Measurements from ENCODE around the gene BOK.
A peak's percentile ranks its signal among the peaks of the same experiment; 100 is the strongest.

The BOK gene

GRCh38 chr2:241550616-241551580, 7.6 kb upstream of the BOK start:
- no peak overlapping the region for H3K4me3 ChIP-seq (ENCODE audit: low read length in 2 of 2)

GRCh38 chr2:241551599-241551997, 6.9 kb upstream of the BOK start:
- peaks cover 9% of the 10 kb centered on the region in 2 donors for H3K4me1 ChIP-seq (ENCODE audit: control insufficient read depth in 2 of 2, insufficient read depth in 1 of 2, low read depth in 1 of 2, low read length in 2 of 2)
- no peak overlapping the region for H3K4ac ChIP-seq (ENCODE audit: low read length)
- H3K4me3 ChIP-seq (ENCODE audit: low read length in 2 of 2) = no peak overlapping the region
- peak overlapping the region; percentile 66 for H3K18ac ChIP-seq (ENCODE audit: low read length)
- H4K8ac ChIP-seq (ENCODE audit: low read depth, low read length) = no peak overlapping the region
- no peak overlapping the region for H2BK120ac ChIP-seq (ENCODE audit: low read depth, low read length)
- peak overlapping the region; percentile 73 for H2AK5ac ChIP-seq (ENCODE audit: low read depth, low read length)
- no peaks in the 10 kb centered on the region for H3K79me1 ChIP-seq (ENCODE audit: low read depth, low read length)
- no peak overlapping the region for H3K9ac ChIP-seq (ENCODE audit: low read depth, low read length, poor library complexity)
- H3K27me3 ChIP-seq (ENCODE audit: control insufficient read depth in 3 of 3, insufficient read depth in 3 of 3, low read depth in 1 of 3, low read length in 3 of 3) = no peaks in the 10 kb centered on the region
- H3K27ac ChIP-seq (replicated peaks; ENCODE audit: low read length) = no peak overlapping the region
- H2BK12ac ChIP-seq (ENCODE audit: low read length) = no peak overlapping the region
- H3K23ac ChIP-seq (ENCODE audit: low read depth, low read length, poor library complexity) = no peak overlapping the region
- H2BK15ac ChIP-seq (ENCODE audit: low read length) = peak overlapping the region; percentile 47
- H3K9me3 ChIP-seq (replicated peaks in 1 of 2; ENCODE audit: control insufficient read depth in 2 of 2, insufficient read depth in 1 of 2, low read depth in 1 of 2, low read length in 2 of 2) = peaks cover 1 to 7% of the 10 kb centered on the region in 2 donors
- H3K36me3 ChIP-seq (replicated peaks in 1 of 2; ENCODE audit: control insufficient read depth in 2 of 2, insufficient read depth in 2 of 2, low read length in 2 of 2) = no peaks in the 10 kb centered on the region
- no peak overlapping the region for H3K4me2 ChIP-seq (ENCODE audit: insufficient read depth, low read length, poor library complexity, severe bottlenecking)
- WGBS, 2 donors (ENCODE audit: extremely low coverage in 2 of 2, insufficient read length in 2 of 2, insufficient replicate concordance in 1 of 2) = no CpG with 5 or more reads among the region's 12 CpGs
- no peak overlapping the region for H2BK5ac ChIP-seq (ENCODE audit: low read length)
- H4K91ac ChIP-seq (ENCODE audit: low read depth, low read length, poor library complexity) = no peak overlapping the region
- H2AFZ ChIP-seq (ENCODE audit: low read length) = no peak overlapping the region
- DNase-seq (ENCODE audit: low spot score) = no peak
- H3K14ac ChIP-seq (ENCODE audit: low read length) = no peak overlapping the region

More at GRCh38 chr2:241550616-241551580, 7.6 kb upstream of the BOK start:
- no peak overlapping the region for H4K8ac ChIP-seq (ENCODE audit: low read depth, low read length)
- H3K36me3 ChIP-seq (replicated peaks in 1 of 2; ENCODE audit: control insufficient read depth in 2 of 2, insufficient read depth in 2 of 2, low read length in 2 of 2) = no peaks in the 10 kb centered on the region
- no CpG with 5 or more reads among the region's 21 CpGs for WGBS, 2 donors (ENCODE audit: extremely low coverage in 2 of 2, insufficient read length in 2 of 2, insufficient replicate concordance in 1 of 2)
- no peak for DNase-seq (ENCODE audit: low spot score)
- H3K9me3 ChIP-seq (replicated peaks in 1 of 2; ENCODE audit: control insufficient read depth in 2 of 2, insufficient read depth in 1 of 2, low read depth in 1 of 2, low read length in 2 of 2) = peaks cover 0 to 7% of the 10 kb centered on the region in 2 donors
- no peak overlapping the region for H3K4ac ChIP-seq (ENCODE audit: low read length)
- H2BK5ac ChIP-seq (ENCODE audit: low read length) = no peak overlapping the region
- H3K14ac ChIP-seq (ENCODE audit: low read length) = no peak overlapping the region
- H3K9ac ChIP-seq (ENCODE audit: low read depth, low read length, poor library complexity) = no peak overlapping the region
- H3K18ac ChIP-seq (ENCODE audit: low read length) = peak overlapping the region; percentile 66
- no peaks in the 10 kb centered on the region for H3K79me1 ChIP-seq (ENCODE audit: low read depth, low read length)
- H4K91ac ChIP-seq (ENCODE audit: low read depth, low read length, poor library complexity) = no peak overlapping the region
- no peak overlapping the region for H3K23ac ChIP-seq (ENCODE audit: low read depth, low read length, poor library complexity)
- H3K4me1 ChIP-seq (ENCODE audit: control insufficient read depth in 2 of 2, insufficient read depth in 1 of 2, low read depth in 1 of 2, low read length in 2 of 2) = peaks cover 10 to 13% of the 10 kb centered on the region in 2 donors
- H2BK15ac ChIP-seq (ENCODE audit: low read length) = no peak overlapping the region
- peak overlapping the region; percentile 63 for H2BK12ac ChIP-seq (ENCODE audit: low read length)
- no peaks in the 10 kb centered on the region for H3K27me3 ChIP-seq (ENCODE audit: control insufficient read depth in 3 of 3, insufficient read depth in 3 of 3, low read depth in 1 of 3, low read length in 3 of 3)
- H3K4me2 ChIP-seq (ENCODE audit: insufficient read depth, low read length, poor library complexity, severe bottlenecking) = no peak overlapping the region
- H3K27ac ChIP-seq (replicated peaks; ENCODE audit: low read length) = no peak overlapping the region
- H2BK120ac ChIP-seq (ENCODE audit: low read depth, low read length) = no peak overlapping the region
- H2AFZ ChIP-seq (ENCODE audit: low read length) = no peak overlapping the region
- H2AK5ac ChIP-seq (ENCODE audit: low read depth, low read length) = peak overlapping the region; percentile 73

DNA sequence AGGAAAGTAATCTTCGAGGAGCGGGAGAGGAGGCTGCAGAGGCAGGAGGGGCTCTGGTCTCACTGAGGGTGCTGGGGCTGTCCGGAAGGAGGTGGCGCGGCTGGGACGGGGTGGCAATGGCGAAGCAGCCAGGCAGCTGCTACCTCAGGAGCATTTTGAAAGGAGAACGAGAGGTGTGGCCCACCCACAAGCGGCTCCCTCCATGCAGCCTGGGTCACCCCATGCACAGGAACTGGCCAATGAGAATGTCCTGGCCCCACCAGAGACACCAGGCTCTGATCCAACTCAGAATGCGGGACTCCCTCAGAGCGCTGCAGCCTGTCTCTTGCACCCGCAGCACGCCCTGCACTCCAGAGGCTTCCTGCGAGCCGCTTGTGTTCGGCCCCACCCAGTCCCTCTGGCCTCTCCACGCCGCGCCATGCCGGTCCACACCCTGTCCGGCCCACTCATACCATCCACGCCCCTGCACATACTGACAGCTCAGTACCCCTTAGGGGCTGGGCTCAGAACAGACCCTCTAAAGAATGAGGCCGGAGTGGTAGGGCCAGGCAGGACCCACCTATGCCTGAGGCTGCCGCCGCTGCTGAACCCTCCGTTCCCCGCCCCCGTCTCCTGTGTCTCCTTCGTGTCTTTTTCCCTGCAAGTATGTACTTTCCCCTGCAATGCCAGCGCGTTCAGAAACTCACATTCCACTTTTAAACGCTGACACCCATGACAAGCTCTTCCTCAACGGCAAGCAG, 6.4 kb upstream of the BOK start:
- Histone ChIP-seq H4K91ac (ENCODE audit: low read depth, low read length, poor library complexity) (peak overlapping the region; percentile 72), H3K4ac (ENCODE audit: low read length) (no peak overlapping the region), H2BK12ac (ENCODE audit: low read length) (peak overlapping the region; percentile 63), H3K9me3 (replicated peaks in 1 of 2; ENCODE audit: control insufficient read depth in 2 of 2, insufficient read depth in 1 of 2, low read depth in 1 of 2, low read length in 2 of 2) (peaks cover 7% of the 10 kb centered on the region in 2 donors), H3K18ac (ENCODE audit: low read length) (peak overlapping the region; percentile 54), H2AK5ac (ENCODE audit: low read depth, low read length) (peak overlapping the region; percentile 73), H3K4me3 (ENCODE audit: low read length in 2 of 2) (no peak overlapping the region), H3K4me2 (ENCODE audit: insufficient read depth, low read length, poor library complexity, severe bottlenecking) (no peak overlapping the region), H2BK5ac (ENCODE audit: low read length) (peak overlapping the region; percentile 61), H3K4me1 (ENCODE audit: control insufficient read depth in 2 of 2, insufficient read depth in 1 of 2, low read depth in 1 of 2, low read length in 2 of 2) (peaks cover 4% of the 10 kb centered on the region in 2 donors), H3K79me1 (ENCODE audit: low read depth, low read length) (no peaks in the 10 kb centered on the region), H3K27me3 (ENCODE audit: control insufficient read depth in 3 of 3, insufficient read depth in 3 of 3, low read depth in 1 of 3, low read length in 3 of 3) (no peaks in the 10 kb centered on the region), H3K14ac (ENCODE audit: low read length) (peak overlapping the region; percentile 63), H2BK120ac (ENCODE audit: low read depth, low read length) (peak overlapping the region; percentile 18), H3K9ac (ENCODE audit: low read depth, low read length, poor library complexity) (no peak overlapping the region), H2BK15ac (ENCODE audit: low read length) (peak overlapping the region; percentile 47), H2AFZ (ENCODE audit: low read length) (no peak overlapping the region), H3K36me3 (replicated peaks in 1 of 2; ENCODE audit: control insufficient read depth in 2 of 2, insufficient read depth in 2 of 2, low read length in 2 of 2) (no peaks in the 10 kb centered on the region), H3K23ac (ENCODE audit: low read depth, low read length, poor library complexity) (peak overlapping the region; percentile 85), H3K27ac (replicated peaks; ENCODE audit: low read length) (no peak overlapping the region), H4K8ac (ENCODE audit: low read depth, low read length) (no peak overlapping the region)
- DNase-seq (ENCODE audit: low spot score) = no peak
- WGBS, 2 donors (ENCODE audit: extremely low coverage in 2 of 2, insufficient read length in 2 of 2, insufficient replicate concordance in 1 of 2) = no CpG with 5 or more reads among the region's 33 CpGs

- H3K4me2 ChIP-seq (ENCODE audit: insufficient read depth, low read length, poor library complexity, severe bottlenecking) = no peak overlapping the region
- no peak overlapping the region for H2BK5ac ChIP-seq (ENCODE audit: low read length)
- peaks cover 0 to 12% (median 5%) of the 10 kb centered on the region in 3 experiments for H3K27me3 ChIP-seq (ENCODE audit: control insufficient read depth in 3 of 3, insufficient read depth in 3 of 3, low read depth in 1 of 3, low read length in 3 of 3)
- peaks cover 0 to 2% of the 10 kb centered on the region in 2 donors for H3K4me1 ChIP-seq (ENCODE audit: control insufficient read depth in 2 of 2, insufficient read depth in 1 of 2, low read depth in 1 of 2, low read length in 2 of 2)
- no peak overlapping the region for H3K4ac ChIP-seq (ENCODE audit: low read length)
- no peak overlapping the region for H4K8ac ChIP-seq (ENCODE audit: low read depth, low read length)
- WGBS, 2 donors (ENCODE audit: extremely low coverage in 2 of 2, insufficient read length in 2 of 2, insufficient replicate concordance in 1 of 2) = no CpG with 5 or more reads among the region's 12 CpGs
- H3K9me3 ChIP-seq (replicated peaks in 1 of 2; ENCODE audit: control insufficient read depth in 2 of 2, insufficient read depth in 1 of 2, low read depth in 1 of 2, low read length in 2 of 2) = peaks cover 11 to 19% of the 10 kb centered on the region in 2 donors
- no peak overlapping the region for H3K9ac ChIP-seq (ENCODE audit: low read depth, low read length, poor library complexity)
- H3K4me3 ChIP-seq (ENCODE audit: low read length in 2 of 2) = no peak overlapping the region
- no peak overlapping the region for H3K27ac ChIP-seq (replicated peaks; ENCODE audit: low read length)
- H2BK12ac ChIP-seq (ENCODE audit: low read length) = no peak overlapping the region
- no peak overlapping the region for H2BK15ac ChIP-seq (ENCODE audit: low read length)
- no peak overlapping the region for H3K18ac ChIP-seq (ENCODE audit: low read length)
- H2AK5ac ChIP-seq (ENCODE audit: low read depth, low read length) = no peak overlapping the region
- no peaks in the 10 kb centered on the region for H3K79me1 ChIP-seq (ENCODE audit: low read depth, low read length)
- DNase-seq (ENCODE audit: low spot score) = no peak
- no peak overlapping the region for H2AFZ ChIP-seq (ENCODE audit: low read length)
- H3K14ac ChIP-seq (ENCODE audit: low read length) = no peak overlapping the region
- H2BK120ac ChIP-seq (ENCODE audit: low read depth, low read length) = no peak overlapping the region
- H3K36me3 ChIP-seq (replicated peaks in 1 of 2; ENCODE audit: control insufficient read depth in 2 of 2, insufficient read depth in 2 of 2, low read length in 2 of 2) = no peaks in the 10 kb centered on the region
- no peak overlapping the region for H3K23ac ChIP-seq (ENCODE audit: low read depth, low read length, poor library complexity)
- no peak overlapping the region for H4K91ac ChIP-seq (ENCODE audit: low read depth, low read length, poor library complexity)
Measured at GRCh38 chr2:241553512-241553830, 5.1 kb upstream of the BOK start.

All from neuronal stem cell (in vitro differentiated cells).